Measurements from ENCODE around the gene GRHL1. TPM values are rescaled to one million over a fixed set of nuclear protein-coding genes. Genes with fewer than 3 reads are reported as not detected.

Gene GRHL1
- total and polyA plus RNA-seq, 2 of the 8 experiments (the other 6 are each of a cell fraction or from before 2014, with no cell fraction given) = 1.3 to 3.6 TPM

DNA sequence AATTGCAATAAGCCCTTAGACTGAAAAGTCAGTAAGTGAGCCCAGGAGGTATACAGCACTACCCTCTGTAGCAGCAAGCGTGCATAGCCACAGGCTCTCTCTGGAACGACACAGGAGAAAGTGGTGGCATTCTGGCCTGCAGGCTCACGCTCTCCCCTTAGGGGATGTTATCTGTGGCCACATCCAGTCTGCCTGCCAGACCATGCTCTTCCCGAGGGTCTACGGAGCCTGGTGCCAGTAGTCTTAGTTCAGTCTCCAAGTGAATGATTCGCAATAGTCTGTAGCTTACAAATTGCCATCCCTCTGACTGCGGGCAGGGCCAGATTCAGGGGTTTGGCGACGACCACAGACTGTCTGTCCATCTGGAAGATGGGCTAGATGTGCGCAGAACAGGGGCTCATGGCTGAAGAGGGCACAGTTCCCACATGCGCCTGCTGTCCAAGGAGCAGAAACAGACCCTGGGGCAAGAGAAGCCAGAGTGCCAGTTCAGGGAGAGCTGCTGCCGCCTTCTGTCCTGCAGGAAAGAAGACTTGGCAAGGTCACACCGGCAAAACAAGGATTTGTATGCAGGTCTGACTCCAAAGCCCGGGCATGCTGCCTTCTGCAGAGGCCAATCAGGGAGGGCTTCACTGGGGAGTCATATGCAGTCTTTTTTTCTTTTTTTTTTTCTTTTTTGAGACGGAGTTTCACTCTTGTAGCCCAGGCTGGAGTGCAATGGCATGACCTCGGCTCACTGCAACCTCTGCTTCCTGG is 88.3 kb downstream of the GRHL1 start:
- no peak for DNase-seq (ENCODE audit: low read depth in 1 of 2, low spot score in 2 of 2)
- Histone ChIP-seq H3K9me3 (ENCODE audit: insufficient read depth in 2 of 2, low read depth in 1 of 2, low read length in 1 of 2) (peaks cover 0 to 8% of the 10 kb centered on the region in 2 experiments; a peak in 1 of 4 replicates), H3K79me1 (ENCODE audit: low read depth, low read length) (no peaks in the 10 kb centered on the region), H2BK12ac (ENCODE audit: low read depth, low read length) (no peak overlapping the region), H4K5ac (ENCODE audit: insufficient read length, low read depth, low read length) (no peak overlapping the region), H2BK120ac (replicated peaks; ENCODE audit: low read depth, low read length) (no peak overlapping the region), H3K23me2 (ENCODE audit: low read depth, low read length) (peaks cover 8% of the 10 kb centered on the region; the same call in 1 of the 2 replicates), H2BK5ac (ENCODE audit: low read depth, low read length) (no peak overlapping the region), H3K4ac (replicated peaks; ENCODE audit: insufficient read length, low read depth, low read length) (no peak overlapping the region), H4K91ac (replicated peaks; ENCODE audit: insufficient read length, low read length) (no peak overlapping the region), H3K4me1 (replicated peaks in 1 of 4; ENCODE audit: control insufficient read depth in 3 of 4, insufficient read depth in 4 of 4, low read length in 3 of 4) (peaks cover 0 to 5% (median 2%) of the 10 kb centered on the region in 4 experiments; a peak in 3 of 7 replicates), H3K27ac (ENCODE audit: low read depth, low read length) (no peak overlapping the region), H3K27me3 (replicated peaks in 1 of 4; ENCODE audit: control insufficient read depth in 3 of 4, extremely low read depth in 1 of 4, insufficient read depth in 3 of 4, low read length in 3 of 4) (peaks cover 0 to 26% (median 18%) of the 10 kb centered on the region in 4 experiments; a peak in 6 of 7 replicates), H2BK20ac (ENCODE audit: low read length) (no peak overlapping the region), H3K18ac (ENCODE audit: extremely low read depth, low read length) (no peak overlapping the region), H3K23ac (ENCODE audit: insufficient read length) (no peak overlapping the region), H3K36me3 (ENCODE audit: control insufficient read depth in 2 of 4, insufficient read depth in 4 of 4, low read length in 3 of 4) (0 out of 8 replicates have a peak, but pooled peaks cover 0 to 2% (median 0%) of the 10 kb centered on the region in 4 experiments), H3K4me3 (ENCODE audit: extremely low read depth in 1 of 4, insufficient read depth in 2 of 4, low read depth in 3 of 4, low read length in 4 of 4) (no peak overlapping the region), H3K79me2 (ENCODE audit: control insufficient read depth in 1 of 2, insufficient read depth in 2 of 2, low read length in 2 of 2) (no peaks in the 10 kb centered on the region), H4K20me1 (replicated peaks in 1 of 2; ENCODE audit: control insufficient read depth in 1 of 2, insufficient read depth in 2 of 2, low read length in 2 of 2) (peaks cover 0 to 3% of the 10 kb centered on the region in 2 experiments), H2AFZ (ENCODE audit: low read length) (no peak overlapping the region), H2BK15ac (ENCODE audit: low read length) (0 out of 2 replicates have a peak overlapping the region, but pooled peaks have one; percentile 13), H3K4me2 (ENCODE audit: insufficient read depth in 1 of 2, low read depth in 2 of 2, low read length in 2 of 2) (no peak overlapping the region), H2AK5ac (ENCODE audit: low read depth, low read length) (no peak overlapping the region), H4K8ac (ENCODE audit: extremely low read depth, insufficient read depth, low read length) (no peak overlapping the region), H3K14ac (ENCODE audit: insufficient read length) (no peak overlapping the region), H3K9ac (replicated peaks in 1 of 4; ENCODE audit: extremely low read depth in 1 of 4, low read depth in 3 of 4, low read length in 3 of 4) (no peak overlapping the region), H3K56ac (replicated peaks; ENCODE audit: insufficient read length, low read depth, low read length) (no peak overlapping the region)
- FAIRE-seq = no peak
- ChIA-PET POLR2A (ENCODE audit: partially characterized antibody) (interaction anchor here (0.9 to 2.5 kb wide), 2 partner anchors 10 to 20 kb away, joined by 7 read pairs; no protein-coding TSS in a partner anchor), CTCF (ENCODE audit: partially characterized antibody) (interaction anchor here (1.2 to 2.0 kb wide), 4 partner anchors 8 to 241 kb away, joined by 3 to 12 read pairs (median 4); no protein-coding TSS in a partner anchor)
- 90% methylated on average over 14 of the region's 16 CpGs; no CpG with 5 or more reads in 1 of the 2 experiments for WGBS, 2 experiments (ENCODE audit: extremely low coverage in 1 of 2, insufficient coverage in 1 of 2, insufficient read length in 1 of 2, insufficient replicate concordance in 2 of 2, low coverage in 1 of 2, low lambda C conversion rate in 2 of 2, missing lambda C conversion rate in 1 of 2)
- TF ChIP-seq, protein P1, sequence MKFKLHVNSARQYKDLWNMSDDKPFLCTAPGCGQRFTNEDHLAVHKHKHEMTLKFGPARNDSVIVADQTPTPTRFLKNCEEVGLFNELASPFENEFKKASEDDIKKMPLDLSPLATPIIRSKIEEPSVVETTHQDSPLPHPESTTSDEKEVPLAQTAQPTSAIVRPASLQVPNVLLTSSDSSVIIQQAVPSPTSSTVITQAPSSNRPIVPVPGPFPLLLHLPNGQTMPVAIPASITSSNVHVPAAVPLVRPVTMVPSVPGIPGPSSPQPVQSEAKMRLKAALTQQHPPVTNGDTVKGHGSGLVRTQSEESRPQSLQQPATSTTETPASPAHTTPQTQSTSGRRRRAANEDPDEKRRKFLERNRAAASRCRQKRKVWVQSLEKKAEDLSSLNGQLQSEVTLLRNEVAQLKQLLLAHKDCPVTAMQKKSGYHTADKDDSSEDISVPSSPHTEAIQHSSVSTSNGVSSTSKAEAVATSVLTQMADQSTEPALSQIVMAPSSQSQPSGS (IDR thresholded peaks at IDR 0.05; ENCODE audit: low read length) = no peak
- no peak for TF ChIP-seq SP4 (IDR thresholded peaks at IDR 0.05; ENCODE audit: low read length)
- TF ChIP-seq, protein P2, sequence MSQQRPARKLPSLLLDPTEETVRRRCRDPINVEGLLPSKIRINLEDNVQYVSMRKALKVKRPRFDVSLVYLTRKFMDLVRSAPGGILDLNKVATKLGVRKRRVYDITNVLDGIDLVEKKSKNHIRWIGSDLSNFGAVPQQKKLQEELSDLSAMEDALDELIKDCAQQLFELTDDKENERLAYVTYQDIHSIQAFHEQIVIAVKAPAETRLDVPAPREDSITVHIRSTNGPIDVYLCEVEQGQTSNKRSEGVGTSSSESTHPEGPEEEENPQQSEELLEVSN (IDR thresholded peaks at IDR 0.05) = no peak
- no peak for TF ChIP-seq JUN (IDR thresholded peaks at IDR 0.05; ENCODE audit: low read depth, low read length)
- TF ChIP-seq SRF (IDR thresholded peaks at IDR 0.05; ENCODE audit: low read depth, low read length) = no peak
- TF ChIP-seq BRCA1 (IDR thresholded peaks at IDR 0.05; ENCODE audit: low read depth, low read length) = no peak
- TF ChIP-seq BCL11A (IDR thresholded peaks at IDR 0.05; ENCODE audit: low read depth in 2 of 2, low read length in 2 of 2) = no peak
- no peak for TF ChIP-seq SP2 (IDR thresholded peaks at IDR 0.05; ENCODE audit: low read length)
- no peak for TF ChIP-seq YY1 (IDR thresholded peaks at IDR 0.05; ENCODE audit: low read depth, low read length)
- TF ChIP-seq SUZ12 (IDR thresholded peaks at IDR 0.05; ENCODE audit: low read length) = no peak

All from H1 (cell line).